Heart left ventricle (tissue), 13 donors: Measurements from ENCODE around the gene GJA4.

ENCODE experiments used
- CTCF ChIP-seq, 12 donors: fragments of 200-600 bp; sonication (generic) in 4 of 12; IDR thresholded peaks; one replicate each; pipeline versions ENCODE4 v1.5.0 to v1.8.0; 2018 to 2022; ENCODE audit warnings: antibody characterized with exemption in 12 of 12, mild to moderate bottlenecking in 5 of 12
- POLR2A ChIP-seq, 2 donors: fragments of 450-650 bp; IDR thresholded peaks; one replicate each; pipeline ENCODE4 v1.6.1; 2017; ENCODE audit warnings: antibody characterized with exemption in 2 of 2, mild to moderate bottlenecking in 2 of 2, moderate library complexity in 2 of 2
- donor health status: ischemic (EF 13 %, LVEDD 7.1; RV severe dilation, severe dysfunction).
- donor health status: DM: no; HTN: yes; CAD: no.
- donor health status: DM: no; HTN: no; CAD: no.
- donor health status: ischemic (EF 25% LVEDD 6.9; RV normal size, moderate dysfunction).
- donor health status: ischemic (EF 25% LVEDD 5.7; RV mildly dilated, moderate dysfunction).
- donor health status: ischemic (EF 35%, LVEDD 5.7; RV mildly dilated, moderate dysfunction).
- donor health status: nonischemic (EF 11% LVEDD 7.7; RV severe dilation, severe dysfunction).
- donor health status: DM: yes; HTN: yes; CAD: no.
- donor health status: PGD.
- donor health status: ischemic (EF 29% LVEDD 5.4; RV normal size, mild dysfunction).
- donor health status: nonischemic (EF 23%, LVEDD 6.1; RV moderate dilation, normal function).

- no peak for TF ChIP-seq CTCF (IDR thresholded peaks at IDR 0.05)
- TF ChIP-seq POLR2A (IDR thresholded peaks at IDR 0.05) = no peak
These were observed 15.1 kb upstream of the GJA4 start for GRCh38 chr1:34777519-34778321.
